Thoracic aorta (tissue), 2 donors: ENCODE measurements around the gene CELF2. TPM values are rescaled to one million over a fixed set of nuclear protein-coding genes. Genes with fewer than 3 reads are reported as not detected.

Experiments used
- ATAC-seq: fragments of 150-250 bp; one replicate; pipeline ENCODE4 v1.8.0; 2017; ENCODE audit warnings: low read depth; ENCODE audit not compliant: insufficient number of reproducible peaks, low FRiP score
- DNase-seq: peaks from one replicate; pipeline ENCODE4 v3.0.0-alpha.2; 2020; ENCODE audit warnings: low spot score
- H3K27ac ChIP-seq, 2 donors: fragments of 200-600 bp; sonication (generic); 1 replicate in 1 of 2; 2 replicates in 1 of 2; pipeline ENCODE4 v1.5.1; 2016; ENCODE audit warnings: mild to moderate bottlenecking in 2 of 2, moderate library complexity in 2 of 2
- H3K27me3 ChIP-seq: fragments of 200-600 bp; sonication (generic); replicated peaks from 2 replicates; pipeline ENCODE4 v1.6.0; 2016; ENCODE audit warnings: mild to moderate bottlenecking; ENCODE audit not compliant: insufficient read depth
- H3K36me3 ChIP-seq: fragments of 200-600 bp; sonication (generic); one replicate; pipeline ENCODE4 v1.5.1; 2016
- H3K4me1 ChIP-seq, 2 donors: fragments of 200-600 bp; sonication (generic); 1 replicate in 1 of 2; 2 replicates in 1 of 2; pipeline versions ENCODE4 v1.5.1 to v1.6.0; 2016; ENCODE audit warnings: low read depth in 2 of 2, mild to moderate bottlenecking in 1 of 2; ENCODE audit not compliant: control insufficient read depth in 1 of 2
- H3K4me3 ChIP-seq: fragments of 200-600 bp; sonication (generic); 2 replicates; pipeline ENCODE4 v1.5.1; 2016; ENCODE audit warnings: mild to moderate bottlenecking
- H3K9me3 ChIP-seq: fragments of 200-600 bp; sonication (generic); 2 replicates; pipeline ENCODE4 v1.5.1; 2016
- CTCF ChIP-seq: fragments of 200-600 bp; sonication (generic); IDR thresholded peaks from one replicate; pipeline ENCODE4 v1.5.1; 2019; ENCODE audit warnings: antibody characterized with exemption
- total RNA-seq, 2 donors: library from RNA; depleted of rRNA; stranded (reverse); fragments of >200 nt; gene quantifications; one replicate each; pipeline versions ENCODE4 v1.1.0 to v1.2.3, GENCODE V29; 2016

The CELF2 gene
- total RNA-seq, 2 donors from 2014 or later = 69.0 to 73.5 TPM

DNA sequence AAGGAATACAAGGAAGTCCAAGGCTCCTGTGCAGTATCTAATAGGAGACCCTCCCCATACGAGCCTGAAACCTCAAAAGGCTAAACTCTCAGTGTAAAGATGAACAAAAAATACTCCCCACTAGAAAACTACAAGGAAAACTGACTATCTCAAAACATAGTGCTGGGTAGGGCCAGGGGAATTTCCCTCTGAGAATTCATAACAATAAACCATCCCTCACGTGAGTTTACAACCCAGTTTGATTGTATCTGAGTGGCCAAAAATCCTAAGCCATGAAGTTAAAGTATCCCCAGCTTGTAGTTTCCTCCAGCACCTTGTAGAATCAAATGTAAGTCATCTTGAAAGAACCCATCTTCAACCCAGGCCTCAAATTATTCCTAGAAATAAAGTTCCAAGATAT lies 293.4 kb downstream of the CELF2 start:
- DNase-seq (no peak), ATAC-seq (no peak)
- Histone ChIP-seq H3K4me3 (no peak overlapping the region), H3K4me1 (no peaks in the 10 kb centered on the region), H3K36me3 (peaks cover 11% of the 10 kb centered on the region), H3K27me3 (no peaks in the 10 kb centered on the region), H3K9me3 (peaks cover 8% of the 10 kb centered on the region), H3K27ac (no peak overlapping the region)
- no peak for TF ChIP-seq CTCF

- Histone ChIP-seq H3K4me1 (no peaks in the 10 kb centered on the region), H3K27me3 (no peaks in the 10 kb centered on the region), H3K27ac (no peak overlapping the region), H3K36me3 (peaks cover 6% of the 10 kb centered on the region), H3K9me3 (no peaks in the 10 kb centered on the region), H3K4me3 (no peak overlapping the region)
- DNase-seq (no peak), ATAC-seq (no peak)
- TF ChIP-seq CTCF = no peak
These were observed 295.8 kb downstream of the CELF2 start for GRCh38 chr10:11313463-11313862.

- H3K4me1 ChIP-seq = no peaks in the 10 kb centered on the region
- H3K4me3 ChIP-seq = no peak overlapping the region
- ATAC-seq (no peak), DNase-seq (no peak)
- no peak for TF ChIP-seq CTCF
- no peaks in the 10 kb centered on the region for H3K9me3 ChIP-seq
- H3K27me3 ChIP-seq = no peaks in the 10 kb centered on the region
- H3K36me3 ChIP-seq = peaks cover 35% of the 10 kb centered on the region
- H3K27ac ChIP-seq = no peak overlapping the region
These were observed 300.4 kb downstream of the CELF2 start for GRCh38 chr10:11317936-11318670.

GRCh38 chr10:11318826-11319598 lies 301.3 kb downstream of the CELF2 start:
- TF ChIP-seq CTCF = no peak
- Histone ChIP-seq H3K27ac (no peak overlapping the region), H3K9me3 (no peaks in the 10 kb centered on the region), H3K4me3 (no peak overlapping the region), H3K36me3 (peaks cover 35% of the 10 kb centered on the region), H3K4me1 (no peaks in the 10 kb centered on the region), H3K27me3 (no peaks in the 10 kb centered on the region)
- DNase-seq (no peak), ATAC-seq (no peak)

GRCh38 chr10:11319990-11320602 lies 302.4 kb downstream of the CELF2 start:
- no peak overlapping the region for H3K4me3 ChIP-seq
- no peak overlapping the region for H3K27ac ChIP-seq
- H3K36me3 ChIP-seq = peaks cover 32% of the 10 kb centered on the region
- no peaks in the 10 kb centered on the region for H3K27me3 ChIP-seq
- H3K4me1 ChIP-seq = no peaks in the 10 kb centered on the region
- no peaks in the 10 kb centered on the region for H3K9me3 ChIP-seq
- no peak for TF ChIP-seq CTCF
- DNase-seq = no peak
- no peak for ATAC-seq
